HepG2 (cell line): ENCODE data around the gene RNF8. TPM values are rescaled to one million over a fixed set of nuclear protein-coding genes. Genes with fewer than 3 reads are reported as not detected.

ENCODE experiments used
- ELK4 ChIP-seq: sonication (generic); formaldehyde crosslinking; IDR thresholded peaks from 2 replicates; pipeline ENCODE4 v1.9.0; 2021; ENCODE audit warnings: missing genetic modification reagents, borderline replicate concordance
- FOXJ3 ChIP-seq: sonication (generic); formaldehyde crosslinking; IDR thresholded peaks from 2 replicates; pipeline ENCODE4 v1.4.0; 2020; ENCODE audit warnings: missing genetic modification reagents, mild to moderate bottlenecking, borderline replicate concordance
- FOXO4 ChIP-seq: sonication (generic); formaldehyde crosslinking; conservative IDR thresholded peaks from 2 replicates; pipeline ENCODE4 v1.8.1; 2023; ENCODE audit warnings: missing genetic modification reagents
- IKZF1 ChIP-seq: fragments of 450-650 bp; IDR thresholded peaks from 2 replicates; pipeline ENCODE4 v1.7.1; 2016
- JARID2 ChIP-seq: sonication (generic); formaldehyde crosslinking; IDR thresholded peaks from 2 replicates; pipeline ENCODE4 v1.8.1; 2023; ENCODE audit warnings: missing genetic modification reagents, inconsistent platforms; ENCODE audit not compliant: insufficient replicate concordance
- MED1 ChIP-seq: sonication (generic); formaldehyde crosslinking; IDR thresholded peaks from 2 replicates; pipeline ENCODE4 v1.4.0; 2020; ENCODE audit warnings: missing genetic modification reagents
- NFATC3 ChIP-seq: sonication (generic); formaldehyde crosslinking; IDR thresholded peaks from 2 replicates; pipeline ENCODE4 v1.5.1; 2020; ENCODE audit warnings: mild to moderate bottlenecking, missing genetic modification reagents
- REST ChIP-seq, 2 experiments: IDR thresholded peaks; 2 replicates each; pipeline ENCODE4 v1.6.1; 2011 to 2012; ENCODE audit warnings: low read length in 2 of 2, borderline replicate concordance in 1 of 2, low read depth in 1 of 2, mild to moderate bottlenecking in 1 of 2, moderate library complexity in 1 of 2
- RFX3 ChIP-seq: IDR thresholded peaks from 2 replicates; pipeline ENCODE4 v1.6.1; 2016; ENCODE audit warnings: missing biosample characterization, missing genetic modification reagents
- TAF15 ChIP-seq: fragments of 200-400 bp; formaldehyde crosslinking; IDR thresholded peaks from one replicate; pipeline ENCODE4 v1.6.1; 2018; ENCODE audit warnings: mild to moderate bottlenecking, low read depth, low read length; ENCODE audit not compliant: poor library complexity, severe bottlenecking
- ZBTB25 ChIP-seq: IDR thresholded peaks from 2 replicates; pipeline ENCODE4 v1.6.1; 2018; ENCODE audit warnings: missing genetic modification reagents
- ZC3H13 ChIP-seq: sonication (generic); formaldehyde crosslinking; IDR thresholded peaks from 2 replicates; pipeline ENCODE4 v1.8.1; 2023; ENCODE audit warnings: mild to moderate bottlenecking, missing genetic modification reagents, moderate library complexity
- ZEB1 ChIP-seq: IDR thresholded peaks from 2 replicates; pipeline ENCODE4 v1.6.1; 2012; ENCODE audit warnings: mild to moderate bottlenecking, low read depth, inconsistent platforms; ENCODE audit not compliant: insufficient replicate concordance
- ZNF256 ChIP-seq: sonication (generic); formaldehyde crosslinking; conservative IDR thresholded peaks from 2 replicates; pipeline ENCODE4 v1.4.0; 2020; ENCODE audit warnings: missing genetic modification reagents
- ZNF441 ChIP-seq: sonication (generic); formaldehyde crosslinking; IDR thresholded peaks from 2 replicates; pipeline ENCODE4 v1.7.0; 2021; ENCODE audit warnings: missing genetic modification reagents, borderline replicate concordance
- polyA plus RNA-seq, 8 experiments: library from polyadenylated mRNA; depleted of rRNA in 3 of 8; stranded (reverse) in 7 of 8; unstranded in 1 of 8; fragments of >200 nt; fragmentation: Illumina TruSeq in 4 of 8; extraction: Trizol in 4 of 8; gene quantifications; 2 replicates each; pipeline versions ENCODE4 v1.2.1 to v1.2.3, GENCODE V29; 2011 to 2016; ENCODE audit warnings: low read depth in 4 of 8, missing spikeins in 1 of 8, mixed read lengths in 1 of 8; ENCODE audit not compliant: insufficient read depth in 1 of 8
- total RNA-seq, 5 experiments: library from RNA; depleted of rRNA; stranded (reverse); fragments of >200 nt; fragmentation: Illumina TruSeq; extraction: Trizol; gene quantifications; 2 replicates each; pipeline ENCODE4 v1.2.3, GENCODE V29; 2016; ENCODE audit warnings: low read depth in 1 of 5
- TF ChIP-seq, protein P1 (sequence below): sonication (generic); formaldehyde crosslinking; IDR thresholded peaks from 2 replicates; pipeline ENCODE4 v1.5.1; 2020; ENCODE audit warnings: mild to moderate bottlenecking, missing genetic modification reagents, borderline replicate concordance
- TF ChIP-seq, protein P2 (sequence below): sonication (generic); formaldehyde crosslinking; IDR thresholded peaks from 2 replicates; pipeline ENCODE4 v1.8.1; 2023; ENCODE audit warnings: missing genetic modification reagents, inconsistent platforms, borderline replicate concordance

RNF8 gene
- total and polyA plus RNA-seq, 2 of the 13 experiments (the other 11 are each of a cell fraction or from before 2014, with no cell fraction given), result 21.8 to 47.6 TPM

DNA sequence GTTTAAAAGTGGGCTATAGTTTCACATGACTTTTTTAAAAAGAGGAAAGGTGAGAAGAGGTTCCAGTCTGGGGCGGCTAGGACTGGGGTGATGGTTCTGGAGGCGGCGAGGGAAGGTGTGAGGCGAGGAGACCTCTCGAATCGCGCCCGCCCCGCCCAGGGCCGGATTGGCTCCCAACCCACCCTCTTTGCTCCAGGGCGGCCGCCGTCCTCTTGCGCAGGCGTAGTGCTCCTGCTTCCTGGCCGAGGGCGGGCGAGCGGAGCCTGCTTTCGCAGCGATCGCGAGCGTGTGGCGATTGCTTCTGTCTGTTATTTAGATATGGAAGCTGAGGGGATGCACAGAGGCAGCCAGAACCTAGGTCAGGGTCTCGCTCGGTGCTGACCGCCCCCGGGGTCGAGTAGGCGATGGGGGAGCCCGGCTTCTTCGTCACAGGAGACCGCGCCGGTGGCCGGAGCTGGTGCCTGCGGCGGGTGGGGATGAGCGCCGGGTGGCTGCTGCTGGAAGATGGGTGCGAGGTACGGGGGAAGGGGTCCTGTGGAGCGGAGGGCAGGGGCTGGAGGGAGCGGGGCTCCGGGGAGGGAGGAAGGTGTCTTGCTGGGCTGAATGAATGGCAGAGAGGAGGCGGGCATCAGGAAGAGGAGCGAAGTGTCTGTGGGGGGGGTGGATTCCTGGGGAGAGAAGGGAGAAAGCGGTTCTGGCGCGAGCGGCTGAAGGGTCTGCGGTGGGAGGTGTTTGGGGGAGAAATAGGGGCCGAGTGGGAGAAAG lies at the start of gene RNF8 (continued):
- TF ChIP-seq FOXO4 (CRISPR knock-in tag) (no peak), NFATC3 (CRISPR knock-in tag) (no peak), ELK4 (no peak), TAF15 (no peak), RFX3 (CRISPR knock-in tag) (no peak), FOXJ3 (CRISPR knock-in tag) (no peak), ZBTB25 (0 out of 2 replicates have a peak, but pooled peaks have one; percentile 18), ZC3H13 (CRISPR knock-in tag) (peak; percentile 79; the same call in 1 of the 2 replicates), ZNF256 (CRISPR knock-in tag) (peak; percentile 18; the same call in 1 of the 2 replicates), JARID2 (no peak), MED1 (CRISPR knock-in tag) (peak; percentile 63), ZEB1 (no peak), REST (IDR thresholded peaks at IDR 0.05; ENCODE audit: borderline replicate concordance in 1 of 2, low read depth in 1 of 2, low read length in 2 of 2) (peak in 1 of 2 experiments; percentile 30; a peak in 1 of 4 replicates), IKZF1 (no peak), ZNF441 (CRISPR knock-in tag) (peak; percentile 58)
- TF ChIP-seq, protein P1, sequence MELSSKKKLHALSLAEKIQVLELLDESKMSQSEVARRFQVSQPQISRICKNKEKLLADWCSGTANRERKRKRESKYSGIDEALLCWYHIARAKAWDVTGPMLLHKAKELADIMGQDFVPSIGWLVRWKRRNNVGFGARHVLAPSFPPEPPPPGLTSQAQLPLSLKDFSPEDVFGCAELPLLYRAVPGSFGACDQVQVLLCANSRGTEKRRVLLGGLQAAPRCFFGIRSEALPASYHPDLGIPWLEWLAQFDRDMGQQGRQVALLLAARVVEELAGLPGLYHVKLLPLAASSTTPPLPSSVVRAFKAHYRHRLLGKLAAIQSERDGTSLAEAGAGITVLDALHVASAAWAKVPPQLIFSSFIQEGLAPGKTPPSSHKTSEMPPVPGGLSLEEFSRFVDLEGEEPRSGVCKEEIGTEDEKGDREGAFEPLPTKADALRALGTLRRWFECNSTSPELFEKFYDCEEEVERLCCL (CRISPR knock-in tag), result no peak; the same call in 1 of the 2 replicates
- TF ChIP-seq, protein P2, sequence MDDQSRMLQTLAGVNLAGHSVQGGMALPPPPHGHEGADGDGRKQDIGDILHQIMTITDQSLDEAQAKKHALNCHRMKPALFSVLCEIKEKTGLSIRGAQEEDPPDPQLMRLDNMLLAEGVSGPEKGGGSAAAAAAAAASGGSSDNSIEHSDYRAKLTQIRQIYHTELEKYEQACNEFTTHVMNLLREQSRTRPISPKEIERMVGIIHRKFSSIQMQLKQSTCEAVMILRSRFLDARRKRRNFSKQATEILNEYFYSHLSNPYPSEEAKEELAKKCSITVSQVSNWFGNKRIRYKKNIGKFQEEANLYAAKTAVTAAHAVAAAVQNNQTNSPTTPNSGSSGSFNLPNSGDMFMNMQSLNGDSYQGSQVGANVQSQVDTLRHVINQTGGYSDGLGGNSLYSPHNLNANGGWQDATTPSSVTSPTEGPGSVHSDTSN, result peak; percentile 86
